Osteocyte (in vitro differentiated cells): ENCODE measurements around the gene ATG5. TPM values are rescaled to one million over a fixed set of nuclear protein-coding genes. Genes with fewer than 3 reads are reported as not detected.

Experiments
- DNase-seq: peaks from one replicate; pipeline ENCODE4 v3.0.0; 2021; ENCODE audit warnings: mixed read lengths; ENCODE audit not compliant: unreplicated experiment; ENCODE audit errors: extremely low spot score
- H3K27ac Mint-ChIP-seq: one replicate; pipeline ENCODE4 v1.8.0; 2021; ENCODE audit warnings: mild to moderate bottlenecking, mixed read lengths; ENCODE audit not compliant: unreplicated experiment
- H3K27me3 Mint-ChIP-seq: one replicate; pipeline ENCODE4 v1.8.0; 2021; ENCODE audit warnings: mixed read lengths; ENCODE audit not compliant: unreplicated experiment
- H3K36me3 Mint-ChIP-seq: one replicate; pipeline ENCODE4 v1.8.0; 2021; ENCODE audit warnings: mixed read lengths; ENCODE audit not compliant: unreplicated experiment
- H3K4me1 Mint-ChIP-seq: one replicate; pipeline ENCODE4 v1.8.0; 2021; ENCODE audit warnings: mixed read lengths; ENCODE audit not compliant: unreplicated experiment
- H3K4me3 Mint-ChIP-seq: one replicate; pipeline ENCODE4 v1.8.0; 2021; ENCODE audit warnings: mild to moderate bottlenecking, moderate library complexity, mixed read lengths; ENCODE audit not compliant: unreplicated experiment
- H3K9me3 Mint-ChIP-seq: one replicate; pipeline ENCODE4 v1.8.0; 2021; ENCODE audit warnings: mixed read lengths; ENCODE audit not compliant: unreplicated experiment
- CTCF ChIP-seq: fragments of 200-600 bp; sonication (generic); IDR thresholded peaks from 2 replicates; pipeline ENCODE4 v1.5.0; 2021; ENCODE audit warnings: antibody characterized with exemption, mild to moderate bottlenecking, moderate library complexity
- total RNA-seq: library from RNA; stranded (reverse); gene quantifications from 2 replicates; pipeline ENCODE4 v1.2.1, GENCODE V29; 2021

ATG5 gene
- total RNA-seq, 1 donor from 2014 or later = 26.0 TPM

GRCh38 chr6:106181664-106182418 is 143.7 kb downstream of the ATG5 start:
- peak overlapping the region; percentile 56 for H3K27ac Mint-ChIP-seq
- no peak for DNase-seq
- H3K27me3 Mint-ChIP-seq = no peaks in the 10 kb centered on the region
- no peak for TF ChIP-seq CTCF
- no peak overlapping the region for H3K4me3 Mint-ChIP-seq
- no peaks in the 10 kb centered on the region for H3K9me3 Mint-ChIP-seq
- peaks cover 15% of the 10 kb centered on the region for H3K4me1 Mint-ChIP-seq
- peaks cover 9% of the 10 kb centered on the region for H3K36me3 Mint-ChIP-seq

- no peak for TF ChIP-seq CTCF
- no peak for DNase-seq
- Mint-ChIP-seq H3K9me3 (no peaks in the 10 kb centered on the region), H3K4me3 (no peak overlapping the region), H3K27ac (no peak overlapping the region), H3K27me3 (no peaks in the 10 kb centered on the region), H3K4me1 (peaks cover 15% of the 10 kb centered on the region), H3K36me3 (no peaks in the 10 kb centered on the region)
Measured at GRCh38 chr6:106180208-106180607, 145.4 kb downstream of the ATG5 start.

- Mint-ChIP-seq H3K27me3 (no peaks in the 10 kb centered on the region), H3K4me3 (no peak overlapping the region), H3K27ac (no peak overlapping the region), H3K36me3 (no peaks in the 10 kb centered on the region), H3K4me1 (peaks cover 15% of the 10 kb centered on the region), H3K9me3 (no peaks in the 10 kb centered on the region)
- DNase-seq = no peak
- no peak for TF ChIP-seq CTCF
Measured at GRCh38 chr6:106178900-106179299, 146.7 kb downstream of the ATG5 start.

GRCh38 chr6:106177786-106178185 is 147.8 kb downstream of the ATG5 start:
- Mint-ChIP-seq H3K36me3 (no peaks in the 10 kb centered on the region), H3K4me3 (no peak overlapping the region), H3K9me3 (no peaks in the 10 kb centered on the region), H3K4me1 (peaks cover 16% of the 10 kb centered on the region), H3K27me3 (no peaks in the 10 kb centered on the region), H3K27ac (no peak overlapping the region)
- TF ChIP-seq CTCF = no peak
- no peak for DNase-seq

GRCh38 chr6:106173124-106173879 is 152.3 kb downstream of the ATG5 start:
- no peak for TF ChIP-seq CTCF
- peaks cover 6% of the 10 kb centered on the region for H3K4me1 Mint-ChIP-seq
- no peaks in the 10 kb centered on the region for H3K36me3 Mint-ChIP-seq
- no peaks in the 10 kb centered on the region for H3K9me3 Mint-ChIP-seq
- H3K27me3 Mint-ChIP-seq = no peaks in the 10 kb centered on the region
- DNase-seq = no peak
- no peak overlapping the region for H3K27ac Mint-ChIP-seq
- no peak overlapping the region for H3K4me3 Mint-ChIP-seq
